GM18519 (cell line): ENCODE data around the gene TMEM98.
"Not testable (repeated sequence)": the region's sequence is repeated elsewhere in the genome, so short reads cannot be mapped to it uniquely, and the experiment has no call there.

Source experiments
- ATAC-seq: cut with Tn5 transposase; IDR thresholded peaks from one replicate; pipeline ENCODE4 v1.9.1; 2021; ENCODE audit warnings: mild to moderate bottlenecking, moderate library complexity; ENCODE audit not compliant: unreplicated experiment, low FRiP score

TMEM98 gene

GRCh38 chr17:32913593-32913992, 14.4 kb upstream of the TMEM98 start:
- ATAC-seq: no peak

GRCh38 chr17:32914181-32914580, 13.8 kb upstream of the TMEM98 start:
- ATAC-seq: no peak

GRCh38 chr17:32915245-32915644, 12.7 kb upstream of the TMEM98 start:
- ATAC-seq: no peak

GRCh38 chr17:32916134-32916533, 11.8 kb upstream of the TMEM98 start:
- ATAC-seq: no peak

- no peak for ATAC-seq
Measured at GRCh38 chr17:32917081-32917480, 10.9 kb upstream of the TMEM98 start.

GRCh38 chr17:32917842-32918241, 10.1 kb upstream of the TMEM98 start:
- no peak for ATAC-seq

GRCh38 chr17:32919876-32920275, 8.1 kb upstream of the TMEM98 start:
- not testable (repeated sequence) for ATAC-seq

GRCh38 chr17:32920293-32920692, 7.7 kb upstream of the TMEM98 start:
- ATAC-seq: no peak

- ATAC-seq: no peak
Measured at GRCh38 chr17:32921017-32921416, 6.9 kb upstream of the TMEM98 start.

- ATAC-seq: not testable (repeated sequence)
Measured at GRCh38 chr17:32923905-32924304, 4.0 kb upstream of the TMEM98 start.

GRCh38 chr17:32926183-32926582, 1.8 kb upstream of the TMEM98 start:
- no peak for ATAC-seq

- not testable (repeated sequence) for ATAC-seq
Measured at GRCh38 chr17:32926789-32927188, 1.2 kb upstream of the TMEM98 start.

- ATAC-seq: no peak
Measured at GRCh38 chr17:32927201-32927723, 691 bp upstream of the TMEM98 start.

- ATAC-seq: no peak
Measured at GRCh38 chr17:32928586-32929535, 908 bp downstream of the TMEM98 start.

- ATAC-seq: no peak
Measured at GRCh38 chr17:32929588-32929987, 1.6 kb downstream of the TMEM98 start.

GRCh38 chr17:32930512-32930911, 2.6 kb downstream of the TMEM98 start:
- ATAC-seq: no peak

- no peak for ATAC-seq
Measured at GRCh38 chr17:32931686-32932085, 3.7 kb downstream of the TMEM98 start.

- ATAC-seq: no peak
Measured at GRCh38 chr17:32933881-32934280, 5.9 kb downstream of the TMEM98 start.

GRCh38 chr17:32935726-32936125, 7.8 kb downstream of the TMEM98 start:
- no peak for ATAC-seq

GRCh38 chr17:32936186-32936893, 8.4 kb downstream of the TMEM98 start:
- ATAC-seq: no peak

- ATAC-seq: no peak
Measured at GRCh38 chr17:32936894-32937500, 9.0 kb downstream of the TMEM98 start.
